Trophoblast cell (in vitro differentiated cells and primary cell): ENCODE data around the gene CCDC27.

Experiments used
- DNase-seq, 2 donors: peaks; one replicate each; pipeline ENCODE4 v3.0.0-alpha.2; 2016
- H2AFZ ChIP-seq: 2 replicates; pipeline ENCODE4 v1.6.1; 2013; ENCODE audit warnings: low read length, moderate library complexity, mild to moderate bottlenecking; ENCODE audit not compliant: insufficient read depth, poor library complexity
- H2AK5ac ChIP-seq: 2 replicates; pipeline ENCODE4 v1.6.1; 2013; ENCODE audit warnings: mild to moderate bottlenecking, low read length
- H2BK120ac ChIP-seq: 2 replicates; pipeline ENCODE4 v1.6.1; 2013; ENCODE audit warnings: low read length, mild to moderate bottlenecking, moderate library complexity; ENCODE audit not compliant: insufficient read depth, poor library complexity
- H2BK12ac ChIP-seq: 2 replicates; pipeline ENCODE4 v1.6.1; 2013; ENCODE audit warnings: mild to moderate bottlenecking, low read length, moderate library complexity
- H2BK5ac ChIP-seq: 2 replicates; pipeline ENCODE4 v1.6.1; 2013; ENCODE audit warnings: low read length, low read depth, moderate library complexity, mild to moderate bottlenecking; ENCODE audit not compliant: poor library complexity
- H3K14ac ChIP-seq: 2 replicates; pipeline ENCODE4 v1.6.1; 2013; ENCODE audit warnings: mild to moderate bottlenecking, low read length
- H3K18ac ChIP-seq: 2 replicates; pipeline ENCODE4 v1.6.1; 2013; ENCODE audit warnings: mild to moderate bottlenecking, low read length
- H3K23ac ChIP-seq: 2 replicates; pipeline ENCODE4 v1.6.1; 2013; ENCODE audit warnings: low read length
- H3K27ac ChIP-seq: 2 replicates; pipeline ENCODE4 v1.5.1; 2013; ENCODE audit warnings: low read depth, mild to moderate bottlenecking, inconsistent platforms, low read length, moderate library complexity
- H3K27me3 ChIP-seq: 2 replicates; pipeline ENCODE4 v1.6.1; 2013; ENCODE audit warnings: inconsistent platforms, mild to moderate bottlenecking, low read length, moderate library complexity; ENCODE audit not compliant: insufficient read depth
- H3K36me3 ChIP-seq, 2 experiments: 1 replicate in 1 of 2; 2 replicates in 1 of 2; pipeline ENCODE4 v1.6.1; 2013; ENCODE audit warnings: low read length in 2 of 2, mild to moderate bottlenecking in 2 of 2, moderate library complexity in 1 of 2; ENCODE audit not compliant: insufficient read depth in 2 of 2, control insufficient read depth in 1 of 2
- H3K4ac ChIP-seq: 2 replicates; pipeline ENCODE4 v1.6.1; 2013; ENCODE audit warnings: low read depth, mild to moderate bottlenecking, low read length, moderate library complexity
- H3K4me1 ChIP-seq, 2 experiments: 1 replicate in 1 of 2; 2 replicates in 1 of 2; pipeline ENCODE4 v1.6.1; 2013; ENCODE audit warnings: low read length in 2 of 2, mild to moderate bottlenecking in 2 of 2, moderate library complexity in 1 of 2; ENCODE audit not compliant: insufficient read depth in 2 of 2, control insufficient read depth in 1 of 2
- H3K4me2 ChIP-seq: 2 replicates; pipeline ENCODE4 v1.6.1; 2013; ENCODE audit warnings: inconsistent platforms, mild to moderate bottlenecking, low read length, moderate library complexity
- H3K4me3 ChIP-seq: 2 replicates; pipeline ENCODE4 v1.5.1; 2013; ENCODE audit warnings: mild to moderate bottlenecking, low read depth, low read length, inconsistent platforms
- H3K79me1 ChIP-seq: one replicate; pipeline ENCODE4 v1.6.1; 2013; ENCODE audit warnings: low read length
- H3K79me2 ChIP-seq: 2 replicates; pipeline ENCODE4 v1.6.1; 2013; ENCODE audit warnings: low read length, mild to moderate bottlenecking; ENCODE audit not compliant: control insufficient read depth, insufficient read depth, poor library complexity
- H3K9ac ChIP-seq: 2 replicates; pipeline ENCODE4 v1.6.1; 2013; ENCODE audit warnings: mild to moderate bottlenecking, low read length
- H3K9me3 ChIP-seq: 2 replicates; pipeline ENCODE4 v1.6.1; 2013; ENCODE audit warnings: low read depth, mild to moderate bottlenecking, control low read depth, inconsistent platforms, low read length; ENCODE audit not compliant: insufficient read depth
- H4K12ac ChIP-seq: 2 replicates; pipeline ENCODE4 v1.6.1; 2013; ENCODE audit warnings: low read depth, mild to moderate bottlenecking, low read length, moderate library complexity
- H4K8ac ChIP-seq: 2 replicates; pipeline ENCODE4 v1.6.1; 2013; ENCODE audit warnings: low read depth, mild to moderate bottlenecking, low read length, moderate library complexity
- H4K91ac ChIP-seq: one replicate; pipeline ENCODE4 v1.6.1; 2013; ENCODE audit warnings: low read depth, mild to moderate bottlenecking, low read length, moderate library complexity
- WGBS: extraction: QIAGEN DNeasy Blood & Tissue Kit; methylation state at CpG from one replicate; pipeline ENCODE4 v1.1.7; 2013; ENCODE audit warnings: missing lambda C conversion rate; ENCODE audit not compliant: insufficient read length, insufficient coverage; ENCODE audit errors: extremely low coverage; 5-methylcytosine and 5-hydroxymethylcytosine counted together

Gene CCDC27

GRCh38 chr1:3811595-3811911 lies 59.3 kb downstream of the CCDC27 start:
- Histone ChIP-seq H3K4ac (no peak overlapping the region), H3K27ac (no peak overlapping the region), H3K9me3 (peaks cover 13% of the 10 kb centered on the region)

GRCh38 chr1:3814065-3814464 lies 61.8 kb downstream of the CCDC27 start:
- Histone ChIP-seq H3K27ac (no peak overlapping the region), H2BK5ac (no peak overlapping the region), H2BK12ac (no peak overlapping the region), H3K36me3 (peaks cover 19 to 27% of the 10 kb centered on the region in 2 experiments), H3K4me3 (no peak overlapping the region), H4K91ac (no peak overlapping the region), H3K79me1 (no peaks in the 10 kb centered on the region), H3K18ac (no peak overlapping the region), H4K12ac (no peak overlapping the region), H4K8ac (no peak overlapping the region), H3K4me2 (no peak overlapping the region), H3K9ac (no peak overlapping the region), H3K27me3 (no peaks in the 10 kb centered on the region), H2BK120ac (no peak overlapping the region), H3K23ac (no peak overlapping the region), H3K4me1 (no peaks in the 10 kb centered on the region), H2AFZ (no peak overlapping the region), H2AK5ac (no peak overlapping the region), H3K79me2 (no peaks in the 10 kb centered on the region), H3K9me3 (peaks cover 4% of the 10 kb centered on the region), H3K14ac (no peak overlapping the region), H3K4ac (no peak overlapping the region)
- no peak for DNase-seq
- no CpG with 5 or more reads among the region's 2 CpGs for WGBS

More at GRCh38 chr1:3811595-3811911, 59.3 kb downstream of the CCDC27 start:
- Histone ChIP-seq H3K27me3 (no peaks in the 10 kb centered on the region), H3K79me1 (no peaks in the 10 kb centered on the region), H3K18ac (no peak overlapping the region), H3K9ac (no peak overlapping the region), H4K12ac (no peak overlapping the region), H3K23ac (no peak overlapping the region), H3K79me2 (no peaks in the 10 kb centered on the region), H2BK120ac (no peak overlapping the region), H4K91ac (no peak overlapping the region), H3K14ac (no peak overlapping the region), H2BK5ac (no peak overlapping the region), H3K4me3 (no peak overlapping the region), H3K4me2 (no peak overlapping the region), H3K36me3 (peaks cover 19 to 21% of the 10 kb centered on the region in 2 experiments), H2BK12ac (no peak overlapping the region), H2AK5ac (no peak overlapping the region), H3K4me1 (no peaks in the 10 kb centered on the region), H4K8ac (no peak overlapping the region), H2AFZ (no peak overlapping the region)
- DNase-seq = no peak
- no CpG with 5 or more reads among the region's 2 CpGs for WGBS

GRCh38 chr1:3814771-3815561 lies 62.7 kb downstream of the CCDC27 start:
- Histone ChIP-seq H3K14ac (no peak overlapping the region), H3K27ac (no peak overlapping the region), H2BK5ac (no peak overlapping the region), H3K4me1 (no peaks in the 10 kb centered on the region), H3K9me3 (no peaks in the 10 kb centered on the region), H3K4me3 (no peak overlapping the region), H2BK120ac (no peak overlapping the region), H3K79me1 (no peaks in the 10 kb centered on the region), H4K91ac (no peak overlapping the region), H3K79me2 (no peaks in the 10 kb centered on the region), H3K9ac (no peak overlapping the region), H3K4ac (no peak overlapping the region), H3K36me3 (peaks cover 24 to 29% of the 10 kb centered on the region in 2 experiments), H3K23ac (no peak overlapping the region), H2BK12ac (no peak overlapping the region), H3K27me3 (no peaks in the 10 kb centered on the region), H4K12ac (no peak overlapping the region), H3K18ac (no peak overlapping the region), H3K4me2 (no peak overlapping the region), H4K8ac (no peak overlapping the region), H2AK5ac (no peak overlapping the region), H2AFZ (no peak overlapping the region)
- DNase-seq = no peak
- WGBS = no CpG with 5 or more reads among the region's 42 CpGs

- no peak overlapping the region for H2BK12ac ChIP-seq
- no peak overlapping the region for H4K12ac ChIP-seq
- no peak overlapping the region for H4K91ac ChIP-seq
- no peaks in the 10 kb centered on the region for H3K27me3 ChIP-seq
- no peak for DNase-seq
- no peak overlapping the region for H3K27ac ChIP-seq
- H3K4me1 ChIP-seq = no peaks in the 10 kb centered on the region
- no peak overlapping the region for H2BK5ac ChIP-seq
- H4K8ac ChIP-seq = no peak overlapping the region
- no peaks in the 10 kb centered on the region for H3K79me2 ChIP-seq
- WGBS = no CpG with 5 or more reads among the region's 38 CpGs
- no peak overlapping the region for H2BK120ac ChIP-seq
- H3K36me3 ChIP-seq = peaks cover 32 to 40% of the 10 kb centered on the region in 2 experiments
- H3K79me1 ChIP-seq = no peaks in the 10 kb centered on the region
- no peak overlapping the region for H3K23ac ChIP-seq
- no peak overlapping the region for H3K9ac ChIP-seq
- H2AK5ac ChIP-seq = no peak overlapping the region
- no peaks in the 10 kb centered on the region for H3K9me3 ChIP-seq
- H2AFZ ChIP-seq = no peak overlapping the region
- H3K4me3 ChIP-seq = no peak overlapping the region
- no peak overlapping the region for H3K18ac ChIP-seq
- H3K14ac ChIP-seq = no peak overlapping the region
- no peak overlapping the region for H3K4me2 ChIP-seq
- H3K4ac ChIP-seq = no peak overlapping the region
Observed at GRCh38 chr1:3816331-3817137, 64.3 kb downstream of the CCDC27 start.
